HepG2 (cell line): ENCODE data around the gene FHIP1B.

ENCODE experiments used
- TF ChIP-seq, protein P1 (sequence below): sonication (generic); formaldehyde crosslinking; IDR thresholded peaks from 2 replicates; pipeline ENCODE4 v1.4.0; 2020; ENCODE audit warnings: missing genetic modification reagents
- TF ChIP-seq, protein P2 (sequence below): sonication (generic); formaldehyde crosslinking; IDR thresholded peaks from 2 replicates; pipeline ENCODE4 v1.5.0; 2020; ENCODE audit warnings: mild to moderate bottlenecking, missing genetic modification reagents, moderate library complexity

- TF ChIP-seq, protein P1, sequence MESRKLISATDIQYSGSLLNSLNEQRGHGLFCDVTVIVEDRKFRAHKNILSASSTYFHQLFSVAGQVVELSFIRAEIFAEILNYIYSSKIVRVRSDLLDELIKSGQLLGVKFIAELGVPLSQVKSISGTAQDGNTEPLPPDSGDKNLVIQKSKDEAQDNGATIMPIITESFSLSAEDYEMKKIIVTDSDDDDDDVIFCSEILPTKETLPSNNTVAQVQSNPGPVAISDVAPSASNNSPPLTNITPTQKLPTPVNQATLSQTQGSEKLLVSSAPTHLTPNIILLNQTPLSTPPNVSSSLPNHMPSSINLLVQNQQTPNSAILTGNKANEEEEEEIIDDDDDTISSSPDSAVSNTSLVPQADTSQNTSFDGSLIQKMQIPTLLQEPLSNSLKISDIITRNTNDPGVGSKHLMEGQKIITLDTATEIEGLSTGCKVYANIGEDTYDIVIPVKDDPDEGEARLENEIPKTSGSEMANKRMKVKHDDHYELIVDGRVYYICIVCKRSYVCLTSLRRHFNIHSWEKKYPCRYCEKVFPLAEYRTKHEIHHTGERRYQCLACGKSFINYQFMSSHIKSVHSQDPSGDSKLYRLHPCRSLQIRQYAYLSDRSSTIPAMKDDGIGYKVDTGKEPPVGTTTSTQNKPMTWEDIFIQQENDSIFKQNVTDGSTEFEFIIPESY: no peak
- TF ChIP-seq, protein P2, sequence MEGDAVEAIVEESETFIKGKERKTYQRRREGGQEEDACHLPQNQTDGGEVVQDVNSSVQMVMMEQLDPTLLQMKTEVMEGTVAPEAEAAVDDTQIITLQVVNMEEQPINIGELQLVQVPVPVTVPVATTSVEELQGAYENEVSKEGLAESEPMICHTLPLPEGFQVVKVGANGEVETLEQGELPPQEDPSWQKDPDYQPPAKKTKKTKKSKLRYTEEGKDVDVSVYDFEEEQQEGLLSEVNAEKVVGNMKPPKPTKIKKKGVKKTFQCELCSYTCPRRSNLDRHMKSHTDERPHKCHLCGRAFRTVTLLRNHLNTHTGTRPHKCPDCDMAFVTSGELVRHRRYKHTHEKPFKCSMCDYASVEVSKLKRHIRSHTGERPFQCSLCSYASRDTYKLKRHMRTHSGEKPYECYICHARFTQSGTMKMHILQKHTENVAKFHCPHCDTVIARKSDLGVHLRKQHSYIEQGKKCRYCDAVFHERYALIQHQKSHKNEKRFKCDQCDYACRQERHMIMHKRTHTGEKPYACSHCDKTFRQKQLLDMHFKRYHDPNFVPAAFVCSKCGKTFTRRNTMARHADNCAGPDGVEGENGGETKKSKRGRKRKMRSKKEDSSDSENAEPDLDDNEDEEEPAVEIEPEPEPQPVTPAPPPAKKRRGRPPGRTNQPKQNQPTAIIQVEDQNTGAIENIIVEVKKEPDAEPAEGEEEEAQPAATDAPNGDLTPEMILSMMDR (CRISPR knock-in tag): no peak
Measured at GRCh38 chr11:6273188-6273587, 38.8 kb upstream of the FHIP1B start.
